ENCODE results near the gene PREPL. TPM values are rescaled to one million over a fixed set of nuclear protein-coding genes. Genes with fewer than 3 reads are reported as not detected.

PREPL gene
- total and polyA plus RNA-seq, 2 of the 8 experiments (the other 6 are each of a cell fraction or from before 2014, with no cell fraction given) = 13.6 to 38.9 TPM

- no peak overlapping the region for H3K4me2 ChIP-seq (ENCODE audit: insufficient read depth in 1 of 2, low read depth in 2 of 2, low read length in 2 of 2)
- no peaks in the 10 kb centered on the region for H3K27me3 ChIP-seq (replicated peaks in 1 of 4; ENCODE audit: control insufficient read depth in 3 of 4, extremely low read depth in 1 of 4, insufficient read depth in 3 of 4, low read length in 3 of 4)
- H2BK12ac ChIP-seq (ENCODE audit: low read depth, low read length) = no peak overlapping the region
- peaks cover 5 to 78% of the 10 kb centered on the region in 2 experiments for H3K79me2 ChIP-seq (ENCODE audit: control insufficient read depth in 1 of 2, insufficient read depth in 2 of 2, low read length in 2 of 2)
- H3K9me3 ChIP-seq (ENCODE audit: insufficient read depth in 2 of 2, low read depth in 1 of 2, low read length in 1 of 2) = no peaks in the 10 kb centered on the region
- H2BK120ac ChIP-seq (replicated peaks; ENCODE audit: low read depth, low read length) = no peak overlapping the region
- H3K56ac ChIP-seq (replicated peaks; ENCODE audit: insufficient read length, low read depth, low read length) = no peak overlapping the region
- no peak overlapping the region for H2AK5ac ChIP-seq (ENCODE audit: low read depth, low read length)
- ChIA-PET CTCF (ENCODE audit: partially characterized antibody) (interaction anchor here (1.0 to 1.8 kb wide), 3 partner anchors 13 to 115 kb away, joined by 3 read pairs; no protein-coding TSS in a partner anchor), POLR2A (ENCODE audit: partially characterized antibody) (no interaction called here)
- no peak overlapping the region for H2AFZ ChIP-seq (ENCODE audit: low read length)
- H3K27ac ChIP-seq (ENCODE audit: low read depth, low read length) = no peak overlapping the region
- no peak overlapping the region for H2BK5ac ChIP-seq (ENCODE audit: low read depth, low read length)
- H3K9ac ChIP-seq (replicated peaks in 1 of 4; ENCODE audit: extremely low read depth in 1 of 4, low read depth in 3 of 4, low read length in 3 of 4) = no peak overlapping the region
- DNase-seq (ENCODE audit: low read depth in 1 of 2, low spot score in 2 of 2) (no peak), FAIRE-seq (no peak)
- no peak overlapping the region for H2BK20ac ChIP-seq (ENCODE audit: low read length)
- H4K20me1 ChIP-seq (replicated peaks in 1 of 2; ENCODE audit: control insufficient read depth in 1 of 2, insufficient read depth in 2 of 2, low read length in 2 of 2) = no peaks in the 10 kb centered on the region
- H4K91ac ChIP-seq (replicated peaks; ENCODE audit: insufficient read length, low read length) = no peak overlapping the region
- H3K14ac ChIP-seq (ENCODE audit: insufficient read length) = no peak overlapping the region
- no peak overlapping the region for H3K23ac ChIP-seq (ENCODE audit: insufficient read length)
- H3K79me1 ChIP-seq (ENCODE audit: low read depth, low read length) = no peaks in the 10 kb centered on the region; the same call in 1 of the 2 replicates
- H3K4ac ChIP-seq (replicated peaks; ENCODE audit: insufficient read length, low read depth, low read length) = no peak overlapping the region
- H3K23me2 ChIP-seq (ENCODE audit: low read depth, low read length) = peaks cover 11% of the 10 kb centered on the region
- no peaks in the 10 kb centered on the region for H3K36me3 ChIP-seq (ENCODE audit: control insufficient read depth in 2 of 4, insufficient read depth in 4 of 4, low read length in 3 of 4)
- WGBS, 2 experiments (ENCODE audit: extremely low coverage in 1 of 2, insufficient coverage in 1 of 2, insufficient read length in 1 of 2, insufficient replicate concordance in 2 of 2, low coverage in 1 of 2, low lambda C conversion rate in 2 of 2, missing lambda C conversion rate in 1 of 2) = 93% methylated on average over 3 of the region's 3 CpGs; no CpG with 5 or more reads in 1 of the 2 experiments
- H2BK15ac ChIP-seq (ENCODE audit: low read length) = no peak overlapping the region
- H4K5ac ChIP-seq (ENCODE audit: insufficient read length, low read depth, low read length) = no peak overlapping the region
- H3K18ac ChIP-seq (ENCODE audit: extremely low read depth, low read length) = no peak overlapping the region
- H3K4me1 ChIP-seq (replicated peaks in 1 of 4; ENCODE audit: control insufficient read depth in 3 of 4, insufficient read depth in 4 of 4, low read length in 3 of 4) = peaks cover 0 to 3% (median 3%) of the 10 kb centered on the region in 4 experiments; a peak in 3 of 7 replicates
- H3K4me3 ChIP-seq (ENCODE audit: extremely low read depth in 1 of 4, insufficient read depth in 2 of 4, low read depth in 3 of 4, low read length in 4 of 4) = no peak overlapping the region
- H4K8ac ChIP-seq (ENCODE audit: extremely low read depth, insufficient read depth, low read length) = no peak overlapping the region
- no peak for TF ChIP-seq EZH2 (IDR thresholded peaks at IDR 0.05; ENCODE audit: low read depth, low read length, severe bottlenecking)
- no peak for TF ChIP-seq USF2 (IDR thresholded peaks at IDR 0.05; ENCODE audit: low read length)
- no peak for TF ChIP-seq CBX5 (IDR thresholded peaks at IDR 0.05; ENCODE audit: low read depth, low read length)
- no peak for TF ChIP-seq SIX5 (IDR thresholded peaks at IDR 0.05; ENCODE audit: low read depth, low read length)
- no peak for TF ChIP-seq TBP (IDR thresholded peaks at IDR 0.05; ENCODE audit: low read depth, low read length)
- TF ChIP-seq GTF2F1 (IDR thresholded peaks at IDR 0.05; ENCODE audit: borderline replicate concordance, low read depth, low read length) = no peak
- TF ChIP-seq RXRA (IDR thresholded peaks at IDR 0.05; ENCODE audit: insufficient read depth, low read depth, low read length) = no peak
- no peak for TF ChIP-seq EP300 (IDR thresholded peaks at IDR 0.05; ENCODE audit: borderline replicate concordance in 1 of 2, low read depth in 2 of 2, low read length in 2 of 2)
- TF ChIP-seq FOSL1 (IDR thresholded peaks at IDR 0.05; ENCODE audit: insufficient read depth, low read depth, low read length) = no peak
These were observed 3.3 kb upstream of the PREPL start for GRCh38 chr2:44364604-44365003.

All from H1 (cell line).